NB4 (cell line): ENCODE data around the gene ZNF488.

Source experiments
- CTCF ChIP-seq: IDR thresholded peaks from one replicate; pipeline ENCODE4 v1.5.1; 2012; ENCODE audit warnings: low read depth, low read length
- MAX ChIP-seq: IDR thresholded peaks from 2 replicates; pipeline ENCODE4 v1.6.1; 2011; ENCODE audit warnings: low read depth, low read length
- POLR2A ChIP-seq: IDR thresholded peaks from 2 replicates; pipeline ENCODE4 v1.6.1; 2011; ENCODE audit warnings: mild to moderate bottlenecking; ENCODE audit not compliant: insufficient read length; ENCODE audit errors: extremely low read depth

- no peak for TF ChIP-seq CTCF
- TF ChIP-seq POLR2A, result no peak
- no peak for TF ChIP-seq MAX
Measured at GRCh38 chr10:47316131-47316530, 68.0 kb downstream of the ZNF488 start.
